GM18868 (cell line): ENCODE measurements around the gene AHR.
A peak's percentile ranks its signal among the peaks of the same experiment; 100 is the strongest.
"Not testable (repeated sequence)": the region's sequence is repeated elsewhere in the genome, so short reads cannot be mapped to it uniquely, and the experiment has no call there.

Source experiments
- ATAC-seq: cut with Tn5 transposase; IDR thresholded peaks from one replicate; pipeline ENCODE4 v1.9.1; 2021; ENCODE audit warnings: mild to moderate bottlenecking, moderate library complexity; ENCODE audit not compliant: unreplicated experiment

The AHR gene

DNA sequence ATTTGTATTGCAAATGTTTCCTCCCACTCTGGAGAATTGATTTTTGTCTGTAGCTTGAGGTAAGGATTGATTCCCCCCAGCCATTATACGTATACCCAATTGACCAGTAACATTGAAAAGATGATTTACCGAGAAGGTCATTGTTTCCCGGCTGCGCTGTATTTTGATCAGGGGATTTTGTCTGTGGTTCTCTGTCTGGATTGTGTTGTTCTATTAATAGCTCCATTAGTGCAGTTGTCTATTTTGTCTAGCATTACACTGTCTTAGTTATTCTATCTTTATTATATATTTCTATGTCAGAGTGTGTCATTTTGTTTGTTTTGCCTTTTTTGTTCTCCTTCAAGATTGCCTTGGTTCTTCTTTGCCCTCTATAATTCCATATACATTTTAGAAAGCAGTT is 37.7 kb downstream of the AHR start:
- no peak for ATAC-seq

DNA sequence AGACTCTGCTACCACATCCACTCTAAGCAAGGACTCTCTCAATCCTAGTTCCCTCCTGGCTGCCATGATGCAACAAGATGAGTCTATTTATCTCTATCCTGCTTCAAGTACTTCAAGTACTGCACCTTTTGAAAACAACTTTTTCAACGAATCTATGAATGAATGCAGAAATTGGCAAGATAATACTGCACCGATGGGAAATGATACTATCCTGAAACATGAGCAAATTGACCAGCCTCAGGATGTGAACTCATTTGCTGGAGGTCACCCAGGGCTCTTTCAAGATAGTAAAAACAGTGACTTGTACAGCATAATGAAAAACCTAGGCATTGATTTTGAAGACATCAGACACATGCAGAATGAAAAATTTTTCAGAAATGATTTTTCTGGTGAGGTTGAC is 40.7 kb downstream of the AHR start:
- no peak for ATAC-seq

DNA sequence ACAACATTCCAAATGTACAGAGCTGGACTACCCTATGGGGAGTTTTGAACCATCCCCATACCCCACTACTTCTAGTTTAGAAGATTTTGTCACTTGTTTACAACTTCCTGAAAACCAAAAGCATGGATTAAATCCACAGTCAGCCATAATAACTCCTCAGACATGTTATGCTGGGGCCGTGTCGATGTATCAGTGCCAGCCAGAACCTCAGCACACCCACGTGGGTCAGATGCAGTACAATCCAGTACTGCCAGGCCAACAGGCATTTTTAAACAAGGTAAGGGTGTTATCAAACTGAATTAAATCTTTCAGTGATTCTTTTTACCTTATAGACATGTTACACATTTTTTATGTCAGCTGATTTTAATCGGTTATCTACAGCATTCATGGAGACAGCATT is 41.5 kb downstream of the AHR start:
- ATAC-seq = no peak

DNA sequence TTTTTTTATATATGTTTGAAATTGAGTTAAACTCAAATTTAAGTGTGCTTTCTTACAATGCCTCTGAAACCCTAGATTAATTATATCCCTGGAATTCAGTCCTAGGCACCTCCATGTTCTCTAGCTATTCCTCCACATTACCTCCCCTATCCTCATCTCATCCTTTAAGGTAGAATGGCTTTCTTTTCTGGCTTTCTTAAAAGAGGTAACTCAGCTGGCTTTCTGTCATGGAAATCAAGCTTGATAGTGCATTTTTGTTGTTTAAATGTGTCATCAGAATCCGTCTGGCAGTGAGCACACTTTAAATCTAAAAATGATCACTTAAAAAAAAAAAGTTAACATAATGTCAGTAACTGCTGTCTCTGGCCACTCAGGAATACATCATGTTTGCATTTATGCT is 42.2 kb downstream of the AHR start:
- no peak for ATAC-seq

DNA sequence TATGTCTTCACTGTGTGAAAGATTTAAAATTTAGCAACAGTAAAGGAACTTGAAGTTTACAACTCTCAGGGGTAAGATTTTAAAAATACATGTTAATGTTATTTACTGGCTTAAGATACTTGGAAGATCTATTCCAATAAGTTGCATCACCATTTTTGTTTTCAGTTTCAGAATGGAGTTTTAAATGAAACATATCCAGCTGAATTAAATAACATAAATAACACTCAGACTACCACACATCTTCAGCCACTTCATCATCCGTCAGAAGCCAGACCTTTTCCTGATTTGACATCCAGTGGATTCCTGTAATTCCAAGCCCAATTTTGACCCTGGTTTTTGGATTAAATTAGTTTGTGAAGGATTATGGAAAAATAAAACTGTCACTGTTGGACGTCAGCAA is 44.3 kb downstream of the AHR start:
- no peak for ATAC-seq

DNA sequence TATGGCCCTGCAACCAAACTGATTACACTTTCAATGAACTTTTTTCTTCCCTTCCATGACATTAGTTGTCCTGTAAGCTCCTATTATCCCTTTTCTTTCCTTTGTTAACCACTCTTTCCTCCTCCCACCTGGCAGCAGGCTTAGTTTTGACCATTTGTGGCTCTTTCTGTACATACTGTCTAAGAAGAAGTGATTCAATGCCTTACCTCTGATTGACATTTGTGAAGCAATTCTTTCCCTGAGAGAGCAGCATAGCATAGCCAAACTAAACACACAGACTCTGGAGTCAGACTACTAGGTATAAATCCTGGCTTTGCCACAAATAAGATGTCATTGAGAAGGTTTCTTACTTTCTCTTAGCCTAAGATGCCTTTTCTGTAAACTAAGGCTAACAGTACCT is 48.9 kb downstream of the AHR start:
- no peak for ATAC-seq

DNA sequence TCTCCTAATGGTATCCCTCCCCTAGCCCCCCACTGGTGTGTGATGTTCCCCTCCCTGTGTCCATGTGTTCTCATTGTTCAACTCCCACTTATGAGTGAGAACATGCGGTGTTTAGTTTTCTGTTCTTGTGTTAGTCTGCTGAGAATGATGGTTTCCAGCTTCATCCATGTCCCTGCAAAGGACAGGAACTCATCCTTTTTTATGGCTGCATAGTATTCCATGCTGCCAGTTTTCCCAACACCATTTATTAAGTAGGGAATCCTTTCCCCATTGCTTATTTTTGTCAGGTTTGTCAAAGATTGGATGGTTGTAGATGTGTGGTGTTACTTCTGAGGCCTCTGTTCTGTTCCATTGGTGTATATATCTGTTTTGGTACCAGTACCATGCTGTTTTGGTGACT is 50.5 kb downstream of the AHR start:
- not testable (repeated sequence) for ATAC-seq

DNA sequence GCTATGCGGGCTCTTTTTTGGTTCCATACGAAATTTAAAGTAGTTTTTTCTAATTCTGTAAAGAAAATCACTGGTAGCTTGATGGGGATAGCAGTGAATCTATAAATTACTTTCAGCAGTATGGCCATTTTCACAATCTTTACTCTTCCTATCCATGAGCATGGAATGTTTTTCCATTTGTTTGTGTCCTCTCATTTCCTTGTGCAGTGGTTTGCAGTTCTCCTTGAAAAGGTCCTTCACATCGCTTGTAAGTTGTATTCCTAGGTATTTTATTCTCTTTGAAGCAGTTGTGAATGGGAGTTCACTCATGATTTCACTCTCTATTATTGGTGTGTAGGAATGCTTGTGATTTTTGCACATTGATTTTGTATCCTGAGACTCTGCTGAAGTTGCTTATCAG is 51.9 kb downstream of the AHR start:
- not testable (repeated sequence) for ATAC-seq

DNA sequence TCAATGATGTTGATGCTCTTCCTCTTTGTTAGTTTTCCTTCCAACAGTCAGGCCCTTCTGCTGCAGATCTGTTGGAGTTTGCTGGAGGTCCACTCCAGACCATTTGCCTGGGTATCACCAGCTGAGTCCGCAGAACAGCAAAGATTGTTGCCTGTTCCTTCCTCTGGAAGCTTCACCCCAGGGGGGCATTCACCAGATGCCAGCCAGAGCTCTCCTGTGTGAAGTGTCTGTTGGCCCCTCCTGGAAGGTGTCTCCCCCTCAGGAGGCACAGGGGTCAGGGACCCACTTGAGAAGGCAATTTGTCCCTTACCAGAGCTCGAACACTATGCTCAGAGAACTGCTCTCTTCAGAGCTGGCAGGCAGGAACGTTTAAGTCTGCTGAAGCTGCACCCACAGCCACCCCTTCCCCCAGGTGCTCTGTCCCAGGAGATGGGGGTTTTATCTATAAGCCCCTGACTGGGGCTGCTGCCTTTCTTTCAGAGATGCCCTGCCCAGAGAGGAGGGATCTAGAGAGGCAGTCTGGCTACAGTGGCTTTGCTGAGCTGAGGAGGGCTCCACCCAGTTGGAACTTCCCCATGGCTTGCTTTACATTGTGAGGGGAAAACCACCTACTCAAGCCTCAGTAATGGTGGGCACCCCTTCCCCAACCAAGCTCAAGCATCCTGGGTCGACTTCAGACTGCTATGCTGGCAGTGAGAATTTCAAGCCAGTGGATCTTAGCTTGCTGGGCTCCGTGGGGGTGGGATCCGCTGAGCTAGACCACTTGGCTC is 55.4 kb downstream of the AHR start:
- ATAC-seq = peak; percentile 95

DNA sequence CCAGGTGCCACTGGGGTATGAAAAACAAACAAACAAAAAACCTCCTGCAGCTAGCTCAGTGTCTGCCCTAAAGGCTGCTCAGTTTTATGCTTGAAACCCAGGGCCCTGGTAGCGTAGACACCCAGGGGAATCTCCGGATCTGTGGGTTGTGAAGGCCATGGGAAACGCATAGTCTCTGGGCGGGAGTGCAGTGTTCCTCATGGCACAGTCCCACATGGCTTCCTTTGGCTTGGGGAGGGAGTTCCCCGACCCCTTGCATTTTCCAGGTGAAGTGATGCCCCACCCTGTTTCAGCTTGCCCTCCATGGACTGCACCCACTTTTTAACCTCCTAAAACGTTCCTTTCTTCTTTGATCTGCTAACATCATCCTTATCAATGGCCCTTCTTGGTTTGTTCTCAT is 56.0 kb downstream of the AHR start:
- ATAC-seq = no peak

DNA sequence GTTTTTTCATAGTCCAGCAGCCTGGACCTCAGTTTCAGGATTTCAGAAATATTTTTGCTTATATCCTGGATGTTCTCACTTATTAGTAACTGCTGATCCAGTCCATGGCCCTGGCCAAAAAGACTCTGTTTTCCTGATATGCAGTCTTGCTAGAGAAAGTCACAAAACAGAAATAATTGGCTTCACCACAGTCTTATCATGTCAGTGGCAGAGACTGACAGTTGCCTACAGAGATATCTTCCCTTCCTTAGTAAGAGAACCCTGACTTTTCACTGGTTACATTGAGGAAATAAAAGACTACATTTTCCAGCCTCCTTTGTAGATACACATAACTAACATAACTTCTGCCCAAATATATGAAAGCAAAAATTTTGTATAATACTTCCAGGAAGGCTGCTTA is 56.6 kb downstream of the AHR start:
- no peak for ATAC-seq

DNA sequence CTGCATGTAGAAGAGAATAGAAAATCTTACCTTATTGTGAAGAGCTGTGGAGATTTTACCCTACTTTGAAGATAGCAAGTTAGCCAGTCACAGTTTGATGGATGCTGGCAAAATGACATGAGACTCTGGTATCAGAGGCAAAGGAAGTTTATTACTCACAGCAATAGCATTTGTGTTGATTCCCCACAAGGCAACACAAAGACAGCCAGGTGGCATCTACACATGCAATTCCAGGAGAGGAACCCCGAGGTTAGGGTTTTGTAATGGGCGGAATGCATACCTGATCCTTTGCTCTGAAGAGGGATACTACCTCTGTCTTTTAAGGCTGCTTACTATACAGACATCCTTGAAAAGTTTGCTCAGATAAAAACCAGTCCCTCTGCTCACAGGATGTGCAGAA is 59.5 kb downstream of the AHR start:
- ATAC-seq = no peak

DNA sequence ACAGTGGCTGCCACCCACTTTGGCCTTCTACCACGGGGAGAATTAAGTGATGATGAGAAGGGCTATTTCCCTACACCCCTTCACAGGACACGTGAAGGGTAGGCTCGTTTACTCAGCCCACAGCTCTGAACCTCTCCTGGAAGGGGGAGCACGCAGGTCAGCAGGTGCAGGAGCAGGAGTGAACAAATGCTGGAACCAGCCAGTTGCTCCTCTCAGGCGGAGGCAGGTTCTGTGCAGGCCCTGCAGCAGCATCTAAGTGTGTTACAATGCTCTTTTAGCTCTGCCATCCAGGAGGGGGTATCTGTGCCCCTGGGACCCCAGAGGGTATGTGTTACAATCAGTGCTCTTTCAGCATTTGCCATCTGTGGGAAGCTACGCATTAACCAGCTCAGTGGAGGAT is 61.2 kb downstream of the AHR start:
- ATAC-seq = no peak

DNA sequence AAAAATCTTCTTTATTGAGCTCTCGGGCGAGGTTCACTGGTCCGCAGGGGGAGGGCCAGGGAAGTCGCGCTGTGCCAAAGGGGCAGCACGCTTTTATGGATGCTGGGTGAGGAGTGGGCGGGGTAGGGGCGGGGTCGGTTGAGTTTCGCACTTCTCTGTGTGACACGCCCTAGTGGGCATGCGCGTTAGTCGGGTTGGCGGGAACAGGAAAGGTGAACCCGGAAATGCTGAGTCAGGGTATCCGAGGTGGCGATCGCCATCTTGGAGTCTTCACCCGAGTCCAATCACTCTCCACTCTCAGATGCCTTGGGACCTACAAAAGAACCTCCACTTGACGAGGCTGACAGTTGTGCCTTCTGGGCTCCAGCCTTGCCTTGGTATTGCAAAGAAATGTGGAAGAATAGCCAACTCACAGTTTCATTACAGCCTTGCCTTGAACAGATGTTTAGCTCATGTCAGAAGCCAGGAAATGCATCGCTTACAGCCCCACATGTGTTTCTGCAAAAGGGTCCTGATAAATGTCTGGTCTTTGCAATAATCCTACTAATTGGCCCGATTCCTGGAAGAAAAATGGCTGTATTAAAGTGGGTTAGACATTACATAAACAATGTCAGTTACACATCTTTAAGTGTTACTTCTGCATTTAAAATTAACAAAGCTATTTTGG is 64.1 kb downstream of the AHR start:
- no peak for ATAC-seq

DNA sequence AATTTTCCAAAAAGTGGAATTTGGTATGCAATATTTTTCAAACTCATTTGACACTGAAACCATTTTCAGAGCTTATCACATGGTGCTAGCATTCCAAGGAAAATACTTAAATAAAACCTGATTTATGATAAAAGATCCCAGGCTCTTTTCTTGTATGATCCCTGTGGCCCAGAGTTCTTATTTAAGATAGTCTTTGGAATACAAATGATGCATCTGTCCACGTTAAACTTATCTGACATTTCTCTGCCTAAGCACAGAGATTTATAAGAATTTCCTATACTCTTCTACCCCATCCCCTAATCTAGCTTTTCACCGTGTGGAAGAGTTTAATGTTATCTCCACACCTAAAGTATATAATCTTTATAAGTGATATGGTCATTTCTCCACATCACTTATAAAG is 66.2 kb downstream of the AHR start:
- no peak for ATAC-seq

DNA sequence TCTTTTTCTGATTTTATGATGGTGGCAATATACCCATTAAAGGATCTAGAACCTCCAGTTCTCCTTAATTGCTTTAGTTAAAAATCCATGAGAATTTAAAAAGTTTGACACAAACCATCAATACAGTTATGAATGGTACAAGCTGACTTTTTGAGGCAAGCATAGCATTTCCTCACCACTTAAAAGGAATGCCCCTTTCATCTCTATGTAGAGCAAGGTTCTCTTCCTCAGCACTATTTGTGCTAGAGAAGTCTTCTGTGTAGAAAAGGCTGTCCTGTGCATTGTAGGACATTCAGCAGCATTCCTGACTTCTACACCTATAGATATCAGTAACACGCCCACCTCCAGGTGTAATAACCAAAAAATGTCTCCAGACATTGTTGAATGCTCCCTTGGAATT is 67.3 kb downstream of the AHR start:
- ATAC-seq = no peak

DNA sequence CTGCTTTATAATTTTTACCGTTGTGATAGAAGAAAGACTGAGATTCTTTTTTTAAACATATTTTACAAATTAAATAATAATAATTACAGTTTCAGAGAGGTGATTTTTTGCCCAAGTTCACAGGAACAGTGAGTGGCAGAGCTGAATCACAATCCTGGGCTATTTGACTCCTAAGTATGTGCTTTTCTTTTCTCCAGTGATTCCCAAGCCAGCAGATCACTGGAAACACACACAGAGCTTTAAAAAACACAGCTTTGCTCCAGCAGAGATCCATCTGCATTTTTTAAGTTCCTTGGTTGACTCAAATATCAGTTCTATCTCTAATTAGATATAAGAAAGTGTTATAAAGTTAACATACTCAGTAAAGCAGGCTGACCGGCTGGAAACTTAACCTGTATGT is 69.0 kb downstream of the AHR start:
- ATAC-seq = no peak

DNA sequence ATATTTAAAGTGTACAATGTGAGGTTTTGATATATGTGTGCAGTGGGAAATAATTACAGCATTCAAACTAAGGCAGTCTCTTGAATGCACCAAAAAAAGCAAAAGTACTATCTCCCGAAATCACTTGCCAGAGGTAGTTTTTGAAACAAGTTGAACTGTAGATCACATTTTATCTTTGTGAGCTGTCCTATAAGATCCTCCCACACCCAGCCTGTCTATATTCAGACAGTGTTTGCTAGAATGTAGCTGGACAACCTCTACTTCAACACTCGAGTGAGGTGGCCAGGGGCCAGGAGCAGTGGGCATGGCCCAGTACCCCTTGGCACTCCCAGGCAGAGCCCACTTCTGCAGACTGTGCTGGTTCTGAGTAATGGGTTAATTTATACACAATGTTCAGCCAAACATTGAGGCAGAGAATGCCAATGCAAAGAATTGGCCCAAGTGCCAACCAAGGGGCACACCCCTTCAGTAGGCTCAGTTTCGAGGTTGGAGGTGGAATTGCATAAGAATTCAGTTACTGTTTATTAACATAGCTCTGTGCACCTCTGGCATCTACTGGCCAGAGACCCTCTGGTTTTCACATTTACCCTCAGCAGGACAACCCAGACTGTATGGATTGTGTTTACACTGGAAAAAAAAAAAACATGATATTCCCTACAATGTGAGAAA is 70.5 kb downstream of the AHR start:
- ATAC-seq = no peak

DNA sequence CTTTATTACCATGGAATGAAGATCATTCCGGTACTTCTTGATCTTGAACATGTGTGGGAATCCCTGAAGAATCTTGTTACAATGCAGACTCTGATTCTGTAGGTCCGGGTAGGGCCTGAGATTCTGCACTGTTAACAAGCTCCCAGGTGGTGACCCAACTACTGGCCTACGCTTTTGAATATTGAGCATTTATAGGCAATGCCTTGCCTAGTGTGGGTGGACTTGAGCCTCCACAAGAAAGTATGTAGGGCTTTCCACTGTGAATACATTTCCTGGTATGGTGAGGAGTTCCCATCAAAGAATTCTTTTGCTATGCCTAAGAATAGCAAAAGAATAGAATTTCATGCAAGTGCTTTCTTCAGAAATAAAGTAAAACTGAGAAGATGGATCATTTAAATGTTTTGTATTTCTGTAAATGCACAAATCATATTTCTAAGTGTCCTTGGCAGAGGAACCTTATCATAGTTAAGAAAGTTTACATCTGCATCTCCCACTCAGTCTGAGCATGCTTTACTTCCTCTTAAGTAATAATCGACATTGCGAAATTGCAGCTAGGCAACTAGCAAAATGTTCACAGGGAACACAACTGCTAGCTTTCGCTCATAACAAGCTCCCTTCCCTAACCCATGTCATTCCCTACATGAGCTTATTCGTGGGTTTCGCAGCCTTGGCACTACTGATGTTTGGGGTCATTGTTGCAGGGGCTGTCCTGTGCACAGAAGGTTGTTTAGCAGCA is 71.4 kb downstream of the AHR start:
- ATAC-seq = peak; percentile 52

DNA sequence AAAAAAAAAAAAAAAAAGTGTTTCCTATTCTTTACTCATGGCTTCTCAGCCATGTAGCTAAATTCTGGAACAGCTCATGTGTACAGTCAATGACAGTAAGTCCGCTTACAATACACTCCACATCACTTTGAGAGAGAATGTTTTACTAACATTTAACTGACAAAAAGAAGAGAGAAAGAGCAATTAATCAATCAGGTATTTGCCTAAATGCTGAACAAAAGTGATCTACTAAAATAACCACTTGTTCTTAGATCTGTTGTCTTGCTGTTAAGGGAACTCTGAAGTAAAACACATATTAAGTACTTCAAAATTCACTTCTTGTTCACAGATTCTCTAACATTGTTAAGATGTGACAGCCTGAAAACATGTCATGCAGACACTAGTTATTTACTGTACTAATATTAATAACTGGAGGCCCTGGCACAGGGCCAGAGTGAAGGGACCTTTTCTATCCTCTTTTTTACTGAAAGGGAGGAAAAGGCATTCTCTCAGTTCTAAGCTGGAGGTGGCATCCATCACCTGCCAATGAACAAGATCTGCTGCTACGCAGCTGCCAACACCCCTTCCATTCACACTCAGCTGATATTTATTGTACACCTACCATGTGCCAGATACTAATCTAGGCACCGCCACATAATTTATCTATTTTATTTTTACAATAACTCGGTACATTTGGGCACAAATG is 72.6 kb downstream of the AHR start:
- no peak for ATAC-seq
